ENCODE measurements around the gene NLK.

Gene NLK

GRCh38 chr17:28113269-28113668 is 70.8 kb downstream of the NLK start:
- no peak for DNase-seq (ENCODE audit: low read depth)

GRCh38 chr17:28115046-28115445 is 72.6 kb downstream of the NLK start:
- no peak for DNase-seq (ENCODE audit: low read depth)

- no peak for DNase-seq (ENCODE audit: low read depth)
These were observed 74.8 kb downstream of the NLK start for GRCh38 chr17:28117304-28117703.

GRCh38 chr17:28118362-28118761 is 75.9 kb downstream of the NLK start:
- DNase-seq (ENCODE audit: low read depth) = no peak

- no peak for DNase-seq (ENCODE audit: low read depth)
These were observed 76.6 kb downstream of the NLK start for GRCh38 chr17:28119046-28119445.

GRCh38 chr17:28119560-28119959 is 77.1 kb downstream of the NLK start:
- no peak for DNase-seq (ENCODE audit: low read depth)

- no peak for DNase-seq (ENCODE audit: low read depth)
These were observed 78.3 kb downstream of the NLK start for GRCh38 chr17:28120766-28121165.

- no peak for DNase-seq (ENCODE audit: low read depth)
These were observed 82.5 kb downstream of the NLK start for GRCh38 chr17:28124962-28125361.

GRCh38 chr17:28125526-28126378 is 83.3 kb downstream of the NLK start:
- no peak for DNase-seq (ENCODE audit: low read depth)

GRCh38 chr17:28127196-28127595 is 84.7 kb downstream of the NLK start:
- DNase-seq (ENCODE audit: low read depth) = no peak

- no peak for DNase-seq (ENCODE audit: low read depth)
These were observed 86.3 kb downstream of the NLK start for GRCh38 chr17:28128779-28129178.

- no peak for DNase-seq (ENCODE audit: low read depth)
These were observed 88.0 kb downstream of the NLK start for GRCh38 chr17:28130472-28130871.

GRCh38 chr17:28131599-28131998 is 89.1 kb downstream of the NLK start:
- no peak for DNase-seq (ENCODE audit: low read depth)

- DNase-seq (ENCODE audit: low read depth) = no peak
These were observed 91.1 kb downstream of the NLK start for GRCh38 chr17:28133562-28133970.

- DNase-seq (ENCODE audit: low read depth) = no peak
These were observed 94.4 kb downstream of the NLK start for GRCh38 chr17:28136923-28137322.

- DNase-seq (ENCODE audit: low read depth) = no peak
These were observed 97.3 kb downstream of the NLK start for GRCh38 chr17:28139822-28140221.

GRCh38 chr17:28141313-28141712 is 98.8 kb downstream of the NLK start:
- no peak for DNase-seq (ENCODE audit: low read depth)

GRCh38 chr17:28141773-28142172 is 99.3 kb downstream of the NLK start:
- no peak for DNase-seq (ENCODE audit: low read depth)

- DNase-seq (ENCODE audit: low read depth) = no peak
These were observed 99.8 kb downstream of the NLK start for GRCh38 chr17:28142305-28142704.

- DNase-seq (ENCODE audit: low read depth) = no peak
These were observed 101.5 kb downstream of the NLK start for GRCh38 chr17:28144019-28144418.

GRCh38 chr17:28145348-28145747 is 102.9 kb downstream of the NLK start:
- DNase-seq (ENCODE audit: low read depth) = no peak

- DNase-seq (ENCODE audit: low read depth) = no peak
These were observed 104.5 kb downstream of the NLK start for GRCh38 chr17:28147017-28147416.

- DNase-seq (ENCODE audit: low read depth) = no peak
These were observed 108.5 kb downstream of the NLK start for GRCh38 chr17:28151001-28151400.

GRCh38 chr17:28154214-28154613 is 111.7 kb downstream of the NLK start:
- DNase-seq (ENCODE audit: low read depth) = no peak
